Hepatocyte (in vitro differentiated cells): ENCODE data around the gene NUP43.

Experiments used
- EZH2 ChIP-seq: fragments of 200-600 bp; sonication (generic); IDR thresholded peaks from 2 replicates; pipeline ENCODE4 v1.6.1; 2016; ENCODE audit warnings: antibody characterized with exemption, mild to moderate bottlenecking, borderline replicate concordance
- TF ChIP-seq, protein P1 (sequence below): fragments of 200-600 bp; sonication (generic); IDR thresholded peaks from 2 replicates; pipeline ENCODE4 v1.5.1; 2016; ENCODE audit warnings: antibody characterized with exemption, mild to moderate bottlenecking; ENCODE audit not compliant: poor library complexity

DNA sequence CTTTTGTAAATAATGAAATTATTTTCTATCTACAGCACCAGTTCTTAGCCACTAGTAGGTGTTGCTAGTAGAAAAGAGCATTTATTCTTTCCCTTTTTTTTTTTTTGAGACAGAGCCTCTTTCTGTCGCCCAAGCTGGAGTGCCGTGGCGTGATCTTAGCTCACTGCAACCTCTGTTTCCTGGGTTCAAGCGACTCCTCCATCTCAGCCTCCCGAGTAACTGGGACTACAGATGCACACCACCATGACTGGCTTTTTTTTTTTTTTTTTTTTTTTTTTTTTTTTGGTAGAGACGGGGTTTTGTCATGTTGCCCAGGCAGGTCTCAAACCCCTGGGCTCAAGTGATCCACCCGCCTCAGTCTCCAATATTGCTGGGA lies 9.9 kb upstream of the NUP43 start:
- TF ChIP-seq, protein P1, sequence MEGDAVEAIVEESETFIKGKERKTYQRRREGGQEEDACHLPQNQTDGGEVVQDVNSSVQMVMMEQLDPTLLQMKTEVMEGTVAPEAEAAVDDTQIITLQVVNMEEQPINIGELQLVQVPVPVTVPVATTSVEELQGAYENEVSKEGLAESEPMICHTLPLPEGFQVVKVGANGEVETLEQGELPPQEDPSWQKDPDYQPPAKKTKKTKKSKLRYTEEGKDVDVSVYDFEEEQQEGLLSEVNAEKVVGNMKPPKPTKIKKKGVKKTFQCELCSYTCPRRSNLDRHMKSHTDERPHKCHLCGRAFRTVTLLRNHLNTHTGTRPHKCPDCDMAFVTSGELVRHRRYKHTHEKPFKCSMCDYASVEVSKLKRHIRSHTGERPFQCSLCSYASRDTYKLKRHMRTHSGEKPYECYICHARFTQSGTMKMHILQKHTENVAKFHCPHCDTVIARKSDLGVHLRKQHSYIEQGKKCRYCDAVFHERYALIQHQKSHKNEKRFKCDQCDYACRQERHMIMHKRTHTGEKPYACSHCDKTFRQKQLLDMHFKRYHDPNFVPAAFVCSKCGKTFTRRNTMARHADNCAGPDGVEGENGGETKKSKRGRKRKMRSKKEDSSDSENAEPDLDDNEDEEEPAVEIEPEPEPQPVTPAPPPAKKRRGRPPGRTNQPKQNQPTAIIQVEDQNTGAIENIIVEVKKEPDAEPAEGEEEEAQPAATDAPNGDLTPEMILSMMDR: no peak
- no peak for TF ChIP-seq EZH2
